ENCODE data around the gene CEP152.

- TF ChIP-seq EP300 (IDR thresholded peaks at IDR 0.05): no peak
- no peak for TF ChIP-seq CTCF (IDR thresholded peaks at IDR 0.05)
- no peak for TF ChIP-seq POLR2AphosphoS5 (IDR thresholded peaks at IDR 0.05)
- no peak for TF ChIP-seq POLR2A (IDR thresholded peaks at IDR 0.05)
Measured at GRCh38 chr15:48832648-48833047, 21.8 kb upstream of the CEP152 start.

Data from suprapubic skin (tissue), 4 donors.